ENCODE measurements around the gene IREB2. TPM values are rescaled to one million over a fixed set of nuclear protein-coding genes. Genes with fewer than 3 reads are reported as not detected.
A peak's percentile ranks its signal among the peaks of the same experiment; 100 is the strongest.

Gene IREB2
- total and polyA plus RNA-seq, 2 experiments from 2014 or later = 23.4 to 68.4 TPM

DNA sequence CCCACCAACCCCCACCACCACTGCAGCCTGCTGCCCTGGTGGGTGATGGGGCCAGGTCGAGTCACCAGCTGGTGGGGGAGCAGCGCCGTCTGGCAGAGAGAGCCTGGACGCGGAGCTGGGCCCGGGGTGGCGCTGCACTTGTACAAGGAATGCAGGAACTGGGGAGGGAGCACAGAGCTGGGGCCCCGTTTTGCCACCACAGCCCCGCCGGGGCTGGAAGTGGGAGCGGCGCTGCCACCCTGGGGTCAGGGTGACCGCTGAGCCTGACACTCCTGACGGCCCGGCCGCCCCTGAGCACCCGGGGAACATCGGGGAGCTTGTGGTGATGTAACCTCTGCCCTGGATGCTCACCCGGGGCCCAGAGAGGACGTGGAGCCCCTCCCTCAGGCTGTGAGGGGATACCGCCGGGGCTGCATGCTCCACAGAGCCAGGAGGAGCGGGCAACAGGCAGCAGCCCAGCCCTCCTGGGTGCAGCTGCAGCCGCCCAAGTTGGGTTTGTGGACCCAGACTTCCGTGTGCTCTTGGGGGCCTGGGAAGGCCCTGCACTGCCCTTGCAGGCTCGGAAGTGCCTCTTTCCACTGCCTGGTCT, 32.6 kb upstream of the IREB2 start:
- Histone ChIP-seq H3K36me3 (ENCODE audit: insufficient read depth) (no peaks in the 10 kb centered on the region), H3K79me2 (replicated peaks; ENCODE audit: insufficient read depth) (no peaks in the 10 kb centered on the region), H2AFZ (peak overlapping the region; percentile 99), H3K27ac (ENCODE audit: low read depth) (no peak overlapping the region), H3K9me2 (ENCODE audit: insufficient read depth) (no peaks in the 10 kb centered on the region), H3F3A (replicated peaks; ENCODE audit: low read depth) (no peaks in the 10 kb centered on the region), H3K4me3 (peak overlapping the region; percentile 67), H4K20me1 (replicated peaks; ENCODE audit: insufficient read depth) (no peaks in the 10 kb centered on the region), H3K4me2 (peak overlapping the region; percentile 88), H3K27me3 (ENCODE audit: insufficient read depth) (no peaks in the 10 kb centered on the region), H3K4me1 (ENCODE audit: insufficient read depth) (no peaks in the 10 kb centered on the region)
- Mint-ChIP-seq H3K4me1 (peaks cover 3% of the 10 kb centered on the region; the same call in 1 of the 3 replicates), H3K27me3 (ENCODE audit: insufficient read depth, low read depth, poor library complexity) (peaks cover 14% of the 10 kb centered on the region), H3K27ac (no peak overlapping the region), H3K36me3 (ENCODE audit: low read depth) (no peaks in the 10 kb centered on the region), H3K9me3 (peaks cover 3% of the 10 kb centered on the region; the same call in 1 of the 3 replicates), H3K4me3 (peak overlapping the region; percentile 12; the same call in 1 of the 3 replicates)
- ATAC-seq (peak; percentile 93), DNase-seq (ENCODE audit: low spot score) (peak; percentile 77)
- TF ChIP-seq POLR2AphosphoS5 (IDR thresholded peaks at IDR 0.05; ENCODE audit: low read depth) (peak; percentile 25; the same call in 1 of the 2 replicates), STAT1 (IDR thresholded peaks at IDR 0.05; ENCODE audit: unreplicated experiment) (no peak)
- TF ChIP-seq, protein P1, sequence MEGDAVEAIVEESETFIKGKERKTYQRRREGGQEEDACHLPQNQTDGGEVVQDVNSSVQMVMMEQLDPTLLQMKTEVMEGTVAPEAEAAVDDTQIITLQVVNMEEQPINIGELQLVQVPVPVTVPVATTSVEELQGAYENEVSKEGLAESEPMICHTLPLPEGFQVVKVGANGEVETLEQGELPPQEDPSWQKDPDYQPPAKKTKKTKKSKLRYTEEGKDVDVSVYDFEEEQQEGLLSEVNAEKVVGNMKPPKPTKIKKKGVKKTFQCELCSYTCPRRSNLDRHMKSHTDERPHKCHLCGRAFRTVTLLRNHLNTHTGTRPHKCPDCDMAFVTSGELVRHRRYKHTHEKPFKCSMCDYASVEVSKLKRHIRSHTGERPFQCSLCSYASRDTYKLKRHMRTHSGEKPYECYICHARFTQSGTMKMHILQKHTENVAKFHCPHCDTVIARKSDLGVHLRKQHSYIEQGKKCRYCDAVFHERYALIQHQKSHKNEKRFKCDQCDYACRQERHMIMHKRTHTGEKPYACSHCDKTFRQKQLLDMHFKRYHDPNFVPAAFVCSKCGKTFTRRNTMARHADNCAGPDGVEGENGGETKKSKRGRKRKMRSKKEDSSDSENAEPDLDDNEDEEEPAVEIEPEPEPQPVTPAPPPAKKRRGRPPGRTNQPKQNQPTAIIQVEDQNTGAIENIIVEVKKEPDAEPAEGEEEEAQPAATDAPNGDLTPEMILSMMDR (conservative IDR thresholded peaks at IDR 0.05; ENCODE audit: low read depth in 2 of 2) = peak in 1 of 2 experiments; percentile 35; a peak in 1 of 4 replicates

DNA sequence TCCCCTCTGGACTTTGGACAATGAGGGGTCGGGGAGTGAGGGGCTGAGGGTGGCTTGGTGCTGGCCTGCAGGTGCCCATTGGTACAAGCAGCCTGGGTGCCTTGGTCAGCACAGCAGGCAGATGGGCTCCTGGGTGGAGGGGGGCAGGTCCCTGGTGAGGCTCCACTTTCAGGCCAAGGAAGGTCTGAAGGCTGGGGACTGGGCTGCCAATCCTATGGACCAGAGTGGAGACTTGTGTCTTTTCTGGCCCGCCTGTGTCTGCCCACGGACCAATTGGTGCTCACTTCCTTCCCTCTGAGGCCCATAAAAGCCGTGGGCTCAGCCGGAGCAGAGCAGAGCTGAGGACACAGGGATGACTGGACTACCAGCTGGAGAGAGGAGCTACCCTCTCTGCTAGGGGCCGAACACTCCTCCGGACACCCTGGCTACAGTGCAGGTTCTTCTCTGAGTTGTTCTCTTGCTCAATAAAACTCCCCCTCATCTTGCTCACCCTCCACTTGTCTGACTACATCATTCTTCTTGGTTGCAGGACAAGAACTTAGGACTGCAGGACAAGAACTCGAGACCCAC, 31.9 kb upstream of the IREB2 start:
- Histone ChIP-seq H3K36me3 (ENCODE audit: insufficient read depth) (no peaks in the 10 kb centered on the region), H3K4me1 (ENCODE audit: insufficient read depth) (no peaks in the 10 kb centered on the region), H2AFZ (peak overlapping the region; percentile 99), H4K20me1 (replicated peaks; ENCODE audit: insufficient read depth) (no peaks in the 10 kb centered on the region), H3K79me2 (replicated peaks; ENCODE audit: insufficient read depth) (no peaks in the 10 kb centered on the region), H3K4me2 (peak overlapping the region; percentile 88), H3K4me3 (peak overlapping the region; percentile 67), H3K27ac (ENCODE audit: low read depth) (no peak overlapping the region), H3F3A (replicated peaks; ENCODE audit: low read depth) (no peaks in the 10 kb centered on the region), H3K9me2 (ENCODE audit: insufficient read depth) (no peaks in the 10 kb centered on the region), H3K27me3 (ENCODE audit: insufficient read depth) (no peaks in the 10 kb centered on the region)
- H3K27ac Mint-ChIP-seq = no peak overlapping the region
- TF ChIP-seq, protein P1 (conservative IDR thresholded peaks at IDR 0.05; ENCODE audit: low read depth in 2 of 2) = no peak
- TF ChIP-seq STAT1 (IDR thresholded peaks at IDR 0.05; ENCODE audit: unreplicated experiment) = no peak
- H3K9me3 Mint-ChIP-seq = peaks cover 3% of the 10 kb centered on the region; the same call in 1 of the 3 replicates
- DNase-seq (ENCODE audit: low spot score) = no peak
- H3K36me3 Mint-ChIP-seq (ENCODE audit: low read depth) = no peaks in the 10 kb centered on the region
- peaks cover 3% of the 10 kb centered on the region; the same call in 2 of the 3 replicates for H3K4me1 Mint-ChIP-seq
- no peak overlapping the region for H3K4me3 Mint-ChIP-seq
- no peak for ATAC-seq
- H3K27me3 Mint-ChIP-seq (ENCODE audit: insufficient read depth, low read depth, poor library complexity) = peaks cover 14% of the 10 kb centered on the region

Data from GM23338 (cell line).